HEK293T (cell line): ENCODE data around the gene ETV3L.

Experiments used
- CTCF ChIA-PET: fragments of 350-600 bp; formaldehyde crosslinking; extraction: SDS; loops from one replicate; lab custom pipeline; 2021; ENCODE audit warnings: antibody characterized with exemption, inconsistent platforms; lab: Yijun Ruan, JAX
- POLR2A ChIA-PET: fragments of 350-600 bp; formaldehyde crosslinking; extraction: SDS; loops from one replicate; lab custom pipeline; 2020; ENCODE audit warnings: antibody characterized with exemption, inconsistent platforms; lab: Yijun Ruan, JAX
- DNase-seq: peaks from one replicate; pipeline ENCODE4 v3.0.0; 2012; ENCODE audit warnings: mixed read lengths; ENCODE audit errors: extremely low spot score
- ARNT ChIP-seq: fragments of 450-650 bp; IDR thresholded peaks from 2 replicates; pipeline ENCODE4 v1.6.1; 2017; ENCODE audit warnings: mild to moderate bottlenecking
- BHLHE40 ChIP-seq: fragments of 450-650 bp; IDR thresholded peaks from 2 replicates; pipeline ENCODE4 v1.6.1; 2016; ENCODE audit warnings: mild to moderate bottlenecking, moderate library complexity, borderline replicate concordance
- CTBP1 ChIP-seq: fragments of 450-650 bp; IDR thresholded peaks from 2 replicates; pipeline ENCODE4 v1.6.1; 2016; ENCODE audit warnings: borderline replicate concordance
- ELF4 ChIP-seq: fragments of 450-650 bp; IDR thresholded peaks from 2 replicates; pipeline ENCODE4 v1.6.1; 2017; ENCODE audit warnings: antibody characterized with exemption
- FOXA1 ChIP-seq: fragments of 450-650 bp; IDR thresholded peaks from 2 replicates; pipeline ENCODE4 v1.6.1; 2016; ENCODE audit warnings: mild to moderate bottlenecking
- FOXK2 ChIP-seq: fragments of 450-650 bp; IDR thresholded peaks from 2 replicates; pipeline ENCODE4 v1.6.1; 2016; ENCODE audit warnings: mild to moderate bottlenecking
- FOXM1 ChIP-seq: fragments of 450-650 bp; IDR thresholded peaks from 2 replicates; pipeline ENCODE4 v1.6.1; 2017; ENCODE audit warnings: mild to moderate bottlenecking, borderline replicate concordance
- HDGF ChIP-seq: fragments of 450-650 bp; IDR thresholded peaks from 2 replicates; pipeline ENCODE4 v1.6.1; 2017; ENCODE audit warnings: antibody characterized with exemption, borderline replicate concordance
- L3MBTL2 ChIP-seq: fragments of 450-650 bp; conservative IDR thresholded peaks from 2 replicates; pipeline ENCODE4 v1.6.1; 2016; ENCODE audit warnings: mild to moderate bottlenecking
- LEF1 ChIP-seq: fragments of 450-650 bp; IDR thresholded peaks from 2 replicates; pipeline ENCODE4 v1.6.1; 2017; ENCODE audit warnings: mild to moderate bottlenecking, borderline replicate concordance
- NFRKB ChIP-seq: fragments of 450-650 bp; IDR thresholded peaks from 2 replicates; pipeline ENCODE4 v1.6.1; 2016; ENCODE audit warnings: mild to moderate bottlenecking, moderate library complexity
- SP1 ChIP-seq: fragments of 450-650 bp; IDR thresholded peaks from 2 replicates; pipeline ENCODE4 v1.6.1; 2017
- SUZ12 ChIP-seq: fragments of 450-650 bp; IDR thresholded peaks from 2 replicates; pipeline ENCODE4 v1.6.1; 2016; ENCODE audit warnings: mild to moderate bottlenecking
- TARDBP ChIP-seq: fragments of 450-650 bp; IDR thresholded peaks from 2 replicates; pipeline ENCODE4 v1.6.1; 2016
- ZNF384 ChIP-seq: fragments of 450-650 bp; IDR thresholded peaks from 2 replicates; pipeline ENCODE4 v1.6.1; 2016
- TF ChIP-seq, protein P1 (sequence below): fragments of 450-650 bp; IDR thresholded peaks from 2 replicates; pipeline ENCODE4 v1.6.1; 2016

The ETV3L gene

DNA sequence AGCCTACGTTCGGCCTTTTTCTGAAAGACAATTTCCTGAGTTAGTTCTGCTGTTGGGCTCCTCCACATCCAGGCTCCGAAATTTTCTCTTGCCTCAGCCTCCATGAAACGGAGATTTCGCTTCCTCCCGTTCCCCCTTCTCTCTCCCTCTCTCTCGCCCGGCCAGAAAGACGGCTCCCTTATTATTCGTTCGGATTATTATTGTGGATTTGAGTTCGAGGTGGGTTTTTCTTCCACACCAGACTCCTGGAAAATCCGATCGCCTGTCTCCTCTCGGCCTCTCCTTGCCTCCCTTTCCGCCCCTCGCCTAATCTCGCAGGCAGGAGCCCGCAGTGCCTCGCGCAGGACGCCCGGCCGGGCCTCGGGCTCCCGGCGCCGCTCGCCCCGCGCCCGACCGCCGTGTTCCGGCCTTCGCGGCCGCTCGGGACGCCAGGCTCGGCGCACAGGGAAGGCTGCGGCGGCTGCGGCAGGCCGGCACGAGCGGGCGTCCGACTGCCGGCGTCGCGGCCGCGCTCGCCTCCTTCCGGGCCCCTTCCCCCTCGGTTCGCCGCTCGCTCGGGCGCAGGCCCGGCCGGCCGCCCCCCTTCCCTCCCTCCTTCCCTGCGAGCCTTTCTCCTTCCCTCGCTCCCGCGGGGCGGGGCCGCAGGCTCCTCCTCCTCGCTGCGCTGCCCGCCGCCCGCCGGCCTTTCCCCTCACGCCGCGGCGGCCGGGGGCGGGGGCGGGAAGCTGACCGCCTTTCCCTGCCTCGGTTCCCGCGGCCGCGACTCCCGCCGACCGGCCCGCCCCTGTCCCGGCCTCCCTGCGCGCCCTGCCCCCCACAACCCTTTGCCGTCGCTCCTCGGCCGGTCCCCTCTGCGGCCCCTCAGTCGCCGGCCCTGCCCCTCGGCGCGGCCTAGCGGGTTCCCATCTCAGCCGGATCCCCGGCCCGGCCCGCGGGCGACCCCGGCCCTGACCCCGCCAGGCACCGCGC is 54.1 kb downstream of the ETV3L start, which contains the start of gene ARHGEF11:
Gene ARHGEF11 (minus strand): TSS at position 493 of the 969 bp plus-strand sequence. CDS start 1,412 bp downstream, outside the sequence.
- ChIA-PET POLR2A (interaction anchor here (0.6 to 1.0 kb wide), 4 partner anchors 11 to 108 kb away, joined by 3 to 4 read pairs (median 3); no protein-coding TSS in a partner anchor), CTCF (interaction anchor here (0.6 kb wide), 1 partner anchor 14 kb away, joined by 7 read pairs; no protein-coding TSS in a partner anchor)
- peak; percentile 92 for DNase-seq
- no peak for TF ChIP-seq HDGF
- TF ChIP-seq NFRKB, result no peak
- no peak for TF ChIP-seq L3MBTL2
- peak; percentile 24; the same call in 1 of the 2 replicates for TF ChIP-seq LEF1
- TF ChIP-seq ARNT, result peak; percentile 72

DNA sequence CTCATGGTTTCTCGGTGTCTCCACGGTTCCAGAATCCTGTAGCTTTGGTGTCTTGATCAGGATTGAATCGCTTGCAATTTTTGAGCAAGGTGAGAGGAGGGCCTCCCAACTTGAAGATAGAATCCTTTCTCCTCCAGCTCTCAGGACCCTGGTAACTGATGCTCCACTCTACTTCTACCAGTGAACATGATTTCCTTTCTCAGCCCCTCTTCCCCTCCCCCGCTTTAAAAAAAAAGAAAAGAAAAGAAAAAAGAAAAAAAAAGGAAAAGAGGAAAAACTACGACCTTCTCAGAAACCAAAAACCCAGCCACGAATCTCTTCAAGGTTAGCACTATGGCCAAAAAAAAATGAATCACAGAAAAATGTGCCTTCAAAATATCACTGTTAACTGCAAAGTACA is 55.3 kb downstream of the ETV3L start:
- ChIA-PET POLR2A (interaction anchor here (1.1 to 1.5 kb wide), 2 partner anchors 19 to 73 kb away, joined by 3 to 4 read pairs; no protein-coding TSS in a partner anchor), CTCF (interaction anchor here (0.6 to 0.9 kb wide), 3 partner anchors 10 to 462 kb away, joined by 3 read pairs; no protein-coding TSS in a partner anchor)
- TF ChIP-seq LEF1, result no peak
- TF ChIP-seq ZNF384, result peak; percentile 71
- DNase-seq, result no peak

- ChIA-PET POLR2A (interaction anchor here (0.6 to 1.5 kb wide), 3 partner anchors 8 to 73 kb away, joined by 3 to 4 read pairs (median 3); no protein-coding TSS in a partner anchor), CTCF (interaction anchor here (0.8 to 0.9 kb wide), 2 partner anchors 9 to 35 kb away, joined by 3 read pairs; no protein-coding TSS in a partner anchor)
- DNase-seq, result no peak
- no peak for TF ChIP-seq CTBP1
- no peak for TF ChIP-seq ELF4
- TF ChIP-seq ARNT, result no peak
- TF ChIP-seq FOXA1, result no peak
- TF ChIP-seq NFRKB, result no peak
- no peak for TF ChIP-seq L3MBTL2
- no peak for TF ChIP-seq TARDBP
- TF ChIP-seq SP1, result no peak
- TF ChIP-seq FOXK2, result no peak
- no peak for TF ChIP-seq HDGF
- TF ChIP-seq, protein P1, sequence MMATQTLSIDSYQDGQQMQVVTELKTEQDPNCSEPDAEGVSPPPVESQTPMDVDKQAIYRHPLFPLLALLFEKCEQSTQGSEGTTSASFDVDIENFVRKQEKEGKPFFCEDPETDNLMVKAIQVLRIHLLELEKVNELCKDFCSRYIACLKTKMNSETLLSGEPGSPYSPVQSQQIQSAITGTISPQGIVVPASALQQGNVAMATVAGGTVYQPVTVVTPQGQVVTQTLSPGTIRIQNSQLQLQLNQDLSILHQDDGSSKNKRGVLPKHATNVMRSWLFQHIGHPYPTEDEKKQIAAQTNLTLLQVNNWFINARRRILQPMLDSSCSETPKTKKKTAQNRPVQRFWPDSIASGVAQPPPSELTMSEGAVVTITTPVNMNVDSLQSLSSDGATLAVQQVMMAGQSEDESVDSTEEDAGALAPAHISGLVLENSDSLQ, result no peak
- TF ChIP-seq ZNF384, result no peak
These were observed 55.9 kb downstream of the ETV3L start for GRCh38 chr1:157043685-157044084.

DNA sequence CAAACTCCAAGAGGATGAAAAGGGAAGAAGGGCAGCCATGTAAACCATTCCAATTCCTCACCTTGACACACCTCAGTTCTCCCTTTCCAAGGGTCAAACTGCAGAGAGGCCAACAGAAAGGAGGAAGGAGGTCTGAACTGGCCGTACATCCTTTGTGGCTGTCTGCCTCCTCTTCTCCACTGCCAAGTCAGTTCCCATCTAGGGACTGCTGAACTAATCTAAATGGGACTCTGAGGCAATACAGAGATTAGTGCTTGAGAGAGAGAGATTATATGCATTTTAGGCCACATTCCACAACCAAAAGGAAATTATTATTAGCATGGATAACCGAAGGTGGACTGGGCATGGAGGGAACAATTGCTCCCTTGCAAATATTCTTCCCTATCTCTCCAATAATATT is 56.8 kb downstream of the ETV3L start:
- ChIA-PET POLR2A (interaction anchor here (0.6 kb wide), 1 partner anchor 7 kb away, joined by 3 read pairs; no protein-coding TSS in a partner anchor), CTCF (interaction anchor here (0.8 kb wide), 1 partner anchor 35 kb away, joined by 3 read pairs; no protein-coding TSS in a partner anchor)
- TF ChIP-seq L3MBTL2 (no peak), BHLHE40 (no peak), HDGF (no peak), FOXM1 (no peak), ZNF384 (no peak), CTBP1 (no peak), SP1 (no peak), NFRKB (no peak), TARDBP (no peak), FOXA1 (no peak), FOXK2 (no peak), SUZ12 (no peak), LEF1 (no peak)
- TF ChIP-seq, protein P1, result no peak
- DNase-seq, result no peak
